ENCODE data around the gene CFAP97D1. TPM values are rescaled to one million over a fixed set of nuclear protein-coding genes. Genes with fewer than 3 reads are reported as not detected.

CFAP97D1 gene
- total RNA-seq, 2 experiments from 2014 or later = not detected

DNA sequence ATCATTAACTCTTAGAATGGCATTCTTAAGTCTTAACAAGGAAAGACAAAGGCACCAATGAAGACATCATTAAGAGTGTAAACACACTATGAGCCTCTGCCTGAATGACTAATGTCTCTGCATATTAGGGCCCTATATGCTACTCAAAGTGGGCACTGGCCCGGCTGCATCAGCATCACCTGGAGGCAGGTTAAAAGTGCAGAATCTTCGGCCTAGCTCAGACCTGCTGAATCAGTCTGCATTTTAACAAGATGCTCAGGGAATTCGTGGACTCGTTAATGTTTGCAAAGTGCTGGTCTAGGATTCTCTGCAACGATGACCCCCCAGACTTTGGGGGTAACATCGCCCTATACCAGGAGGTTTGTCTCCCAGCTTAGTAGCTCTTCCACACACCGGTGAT is 46.0 kb downstream of the CFAP97D1 start:
- Mint-ChIP-seq H3K4me3 (no peak overlapping the region), H3K4me1 (peaks cover 6% of the 10 kb centered on the region), H3K9me3 (ENCODE audit: low read depth) (no peaks in the 10 kb centered on the region), H3K27ac (no peak overlapping the region), H3K27me3 (peaks cover 16% of the 10 kb centered on the region), H3K36me3 (no peaks in the 10 kb centered on the region)
- CTCF ChIA-PET = interaction anchor here (0.8 to 1.0 kb wide), 2 partner anchors 20 to 128 kb away, joined by 3 read pairs; no protein-coding TSS in a partner anchor
- ATAC-seq (no peak), DNase-seq (no peak)

DNA sequence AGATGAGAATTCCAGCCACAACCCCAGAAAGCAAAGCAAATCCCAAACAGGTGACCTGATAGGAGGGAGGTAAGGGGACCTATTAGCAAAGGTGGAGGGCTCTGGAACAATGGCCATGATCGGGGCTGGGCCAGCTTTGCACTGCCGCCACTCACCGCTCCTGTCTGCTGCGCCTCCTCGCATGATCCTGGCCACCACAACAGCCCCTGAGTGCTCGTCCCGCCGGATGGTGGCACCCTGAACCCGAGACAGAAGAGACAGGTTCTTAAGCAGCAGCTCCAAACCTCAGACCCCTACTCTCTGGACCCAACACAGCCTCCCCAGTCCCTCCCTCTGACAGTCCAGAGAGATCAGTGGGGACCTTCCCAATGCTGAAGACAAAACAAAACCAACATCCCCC is 47.4 kb downstream of the CFAP97D1 start:
- ATAC-seq = no peak
- no peaks in the 10 kb centered on the region for H3K36me3 Mint-ChIP-seq
- H3K27ac Mint-ChIP-seq = no peak overlapping the region
- no peaks in the 10 kb centered on the region for H3K9me3 Mint-ChIP-seq (ENCODE audit: low read depth)
- peaks cover 29% of the 10 kb centered on the region for H3K27me3 Mint-ChIP-seq
- DNase-seq = no peak
- CTCF ChIA-PET = no interaction called here
- H3K4me3 Mint-ChIP-seq = no peak overlapping the region
- peaks cover 9% of the 10 kb centered on the region for H3K4me1 Mint-ChIP-seq

DNA sequence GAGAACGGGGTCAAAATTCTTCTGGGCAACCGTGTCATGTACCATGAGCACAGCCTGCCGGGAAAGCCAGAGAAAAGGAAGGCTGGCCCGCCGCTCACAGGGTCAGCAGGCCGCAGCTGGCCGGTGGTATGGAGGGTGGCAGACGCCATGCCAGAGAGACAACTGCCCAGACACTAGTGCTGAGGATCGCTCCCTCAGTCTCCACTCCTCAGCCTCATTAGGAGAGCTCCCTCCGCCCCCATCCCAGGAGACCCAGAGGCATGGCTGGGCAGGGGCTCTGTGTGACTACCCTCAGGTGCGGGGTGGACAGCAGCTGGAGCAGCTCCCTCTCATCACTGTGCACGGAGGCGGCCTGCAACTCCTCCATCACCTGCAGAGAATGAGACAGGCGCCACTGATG is 49.5 kb downstream of the CFAP97D1 start:
- CTCF ChIA-PET = interaction anchor here (1.5 kb wide), 1 partner anchor 17 kb away, joined by 6 read pairs; the partner anchor contains the start of gene CD300LG
- ATAC-seq (no peak), DNase-seq (no peak)
- H3K27ac Mint-ChIP-seq = no peak overlapping the region
- no peaks in the 10 kb centered on the region for H3K36me3 Mint-ChIP-seq
- H3K27me3 Mint-ChIP-seq = peaks cover 45% of the 10 kb centered on the region
- H3K4me3 Mint-ChIP-seq = no peak overlapping the region
- H3K9me3 Mint-ChIP-seq (ENCODE audit: low read depth) = no peaks in the 10 kb centered on the region
- H3K4me1 Mint-ChIP-seq = peaks cover 13% of the 10 kb centered on the region

DNA sequence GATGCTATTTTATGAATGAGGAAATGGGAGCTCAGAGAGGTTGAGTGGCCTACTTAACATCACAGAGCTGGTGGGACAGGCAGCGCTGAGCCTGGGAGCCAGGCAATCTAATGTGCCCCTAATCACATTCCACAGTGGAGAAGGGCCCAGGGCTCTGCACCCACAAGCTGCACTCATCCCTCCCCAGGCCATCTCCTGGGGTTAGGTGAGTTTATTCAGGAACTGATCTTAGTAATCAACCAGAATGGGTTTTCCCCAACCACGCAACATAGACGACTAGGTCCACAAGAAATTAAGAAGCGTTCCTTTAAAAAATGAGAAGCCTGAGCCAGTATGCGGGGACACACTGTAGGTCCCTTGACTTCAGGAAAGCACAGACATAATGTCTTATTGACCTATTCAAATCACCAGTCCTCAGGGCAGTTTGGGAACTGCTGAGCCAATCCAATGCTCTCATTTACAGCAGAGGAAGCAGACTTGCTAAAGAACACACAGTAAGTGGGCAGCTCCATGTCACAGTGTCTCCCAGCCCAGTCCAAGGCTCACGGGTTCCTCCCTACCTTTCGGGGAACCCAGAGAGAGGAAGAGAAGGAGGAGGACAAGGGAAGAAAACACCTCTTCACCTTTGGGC is 50.4 kb downstream of the CFAP97D1 start:
- H3K27ac Mint-ChIP-seq = no peak overlapping the region
- no peaks in the 10 kb centered on the region for H3K9me3 Mint-ChIP-seq (ENCODE audit: low read depth)
- H3K27me3 Mint-ChIP-seq = peaks cover 54% of the 10 kb centered on the region
- CTCF ChIA-PET = interaction anchor here (1.5 kb wide), 1 partner anchor 16 kb away, joined by 6 read pairs; the partner anchor contains the start of gene CD300LG
- no peaks in the 10 kb centered on the region for H3K36me3 Mint-ChIP-seq
- peaks cover 13% of the 10 kb centered on the region for H3K4me1 Mint-ChIP-seq
- no peak for DNase-seq
- no peak for ATAC-seq
- no peak overlapping the region for H3K4me3 Mint-ChIP-seq

DNA sequence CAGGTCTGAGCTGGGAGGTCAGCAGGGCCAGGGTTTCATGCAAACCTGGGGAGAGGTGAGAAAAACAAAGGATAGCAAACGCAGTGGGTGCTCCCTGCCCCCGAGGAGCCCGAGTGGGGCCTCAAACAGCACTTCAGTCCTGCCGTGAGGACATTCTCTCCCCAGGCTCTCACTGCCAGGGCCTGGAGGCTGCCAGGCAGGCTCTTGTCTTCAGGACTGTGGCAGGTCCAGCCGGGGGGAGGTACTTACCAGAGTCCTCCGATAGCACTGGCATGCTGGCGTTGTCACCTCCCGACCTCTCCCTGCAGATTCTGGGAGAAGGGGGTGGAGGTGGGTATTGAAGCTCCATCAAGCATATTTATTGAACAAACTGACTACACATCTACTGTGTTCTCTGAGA is 51.4 kb downstream of the CFAP97D1 start:
- CTCF ChIA-PET = interaction anchor here (1.3 kb wide), 1 partner anchor 14 kb away, joined by 7 read pairs; no protein-coding TSS in a partner anchor
- Mint-ChIP-seq H3K9me3 (ENCODE audit: low read depth) (no peaks in the 10 kb centered on the region), H3K27ac (no peak overlapping the region), H3K36me3 (no peaks in the 10 kb centered on the region), H3K4me1 (peaks cover 13% of the 10 kb centered on the region), H3K27me3 (peaks cover 61% of the 10 kb centered on the region), H3K4me3 (peak overlapping the region; percentile 14)
- DNase-seq (no peak), ATAC-seq (no peak)

DNA sequence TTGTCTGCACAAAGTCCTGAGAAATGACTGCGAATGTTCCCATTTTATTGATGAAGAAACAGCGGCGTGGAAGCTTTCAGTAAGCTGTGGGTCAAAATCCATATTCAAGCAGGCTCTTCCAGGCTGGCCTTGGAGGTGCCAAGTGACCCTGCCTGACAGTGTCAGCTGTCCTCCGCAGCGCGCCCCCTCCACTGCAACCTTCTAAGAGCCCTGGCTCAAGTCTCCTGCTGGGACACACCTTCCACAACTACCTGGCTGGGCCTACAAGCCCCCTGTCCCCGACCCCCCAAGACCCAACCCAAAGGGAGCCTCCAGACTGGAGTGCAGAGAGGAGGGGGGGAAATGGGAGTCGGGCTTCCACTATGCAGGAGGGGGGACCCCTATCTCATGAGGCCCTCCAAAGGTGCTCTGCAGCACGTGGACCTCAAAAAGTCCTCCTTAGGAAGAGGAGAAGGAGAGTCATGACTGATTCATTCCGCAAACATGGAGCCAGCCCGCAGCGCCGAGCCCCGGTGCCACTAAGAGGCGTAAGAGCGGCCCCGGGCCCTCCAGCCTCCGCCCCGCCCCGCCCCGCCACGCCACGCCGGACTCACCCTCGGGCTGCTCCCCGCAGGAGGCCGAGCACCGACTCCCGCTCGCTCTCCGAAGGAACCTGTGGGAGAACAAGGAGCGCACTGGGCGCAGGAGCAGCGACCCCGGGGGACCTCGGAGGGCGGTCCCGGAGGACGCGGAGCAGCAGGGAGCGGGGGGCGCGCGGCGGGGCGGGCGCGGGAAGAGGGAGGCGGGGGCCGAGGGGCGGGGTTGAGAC is 52.1 kb downstream of the CFAP97D1 start:
- CTCF ChIA-PET = interaction anchor here (1.3 kb wide), 1 partner anchor 14 kb away, joined by 7 read pairs; no protein-coding TSS in a partner anchor
- Mint-ChIP-seq H3K27ac (no peak overlapping the region), H3K4me3 (peak overlapping the region; percentile 14), H3K36me3 (no peaks in the 10 kb centered on the region), H3K9me3 (ENCODE audit: low read depth) (no peaks in the 10 kb centered on the region), H3K27me3 (peaks cover 63% of the 10 kb centered on the region), H3K4me1 (peaks cover 13% of the 10 kb centered on the region)
- peak; percentile 28 for ATAC-seq
- DNase-seq = no peak

DNA sequence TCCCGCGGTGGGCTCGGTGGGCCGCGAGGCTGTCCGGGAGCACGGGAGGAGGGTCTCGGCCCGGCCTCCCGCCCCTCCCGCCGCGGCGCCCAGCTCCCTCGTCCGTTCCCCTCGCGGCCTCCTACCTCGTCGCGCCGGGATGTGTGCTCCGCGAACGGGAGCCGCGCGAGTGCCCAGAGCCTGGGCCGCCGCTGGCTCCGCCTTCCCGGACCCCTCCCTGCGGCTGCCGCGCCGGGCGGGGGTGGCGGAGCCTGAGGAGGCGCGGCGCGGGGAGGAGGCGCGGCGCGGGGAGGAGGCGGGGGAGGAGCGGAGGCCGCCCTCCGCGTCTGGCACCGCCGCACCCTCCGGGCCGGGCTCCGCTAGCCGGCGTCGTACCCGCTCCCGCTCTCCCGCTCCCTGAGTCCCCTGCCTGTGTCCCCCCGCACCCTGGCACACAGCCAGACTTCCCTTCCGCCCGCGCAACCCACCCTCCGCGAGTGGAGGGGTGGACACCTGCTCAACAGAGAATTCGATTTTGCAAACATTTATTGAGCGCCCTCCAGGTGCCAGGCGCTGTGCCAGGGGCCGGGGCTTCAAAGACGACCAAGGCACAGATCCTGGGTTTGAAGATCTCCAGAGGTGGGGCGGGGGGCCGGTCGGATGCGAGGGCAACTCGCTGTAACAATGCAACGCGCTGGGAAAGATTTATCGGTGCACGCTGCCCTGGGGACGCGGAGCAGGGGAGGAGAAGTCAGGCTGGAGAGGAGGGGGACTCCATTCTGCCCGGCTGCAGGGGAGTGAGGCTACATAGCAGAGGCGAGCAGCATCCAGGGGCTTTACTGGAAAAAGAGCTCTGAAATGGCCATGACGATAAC is 53.0 kb downstream of the CFAP97D1 start, which contains the start of gene MPP3:
MPP3 (minus strand) TSS at position 171 of the 854 bp plus-strand sequence. CDS start 1,240 bp downstream, outside the sequence.
- CTCF ChIA-PET = interaction anchor here (1.6 kb wide), 1 partner anchor 13 kb away, joined by 7 read pairs; no protein-coding TSS in a partner anchor
- no peaks in the 10 kb centered on the region for H3K36me3 Mint-ChIP-seq
- DNase-seq (no peak), ATAC-seq (peak; percentile 78)
- H3K27me3 Mint-ChIP-seq = peaks cover 63% of the 10 kb centered on the region
- peak within 1 kb of the TSS; percentile 49 for H3K4me3 Mint-ChIP-seq
- H3K9me3 Mint-ChIP-seq (ENCODE audit: low read depth) = no peaks in the 10 kb centered on the region
- peaks cover 13% of the 10 kb centered on the region for H3K4me1 Mint-ChIP-seq
- H3K27ac Mint-ChIP-seq = no peak within 1 kb of the TSS

DNA sequence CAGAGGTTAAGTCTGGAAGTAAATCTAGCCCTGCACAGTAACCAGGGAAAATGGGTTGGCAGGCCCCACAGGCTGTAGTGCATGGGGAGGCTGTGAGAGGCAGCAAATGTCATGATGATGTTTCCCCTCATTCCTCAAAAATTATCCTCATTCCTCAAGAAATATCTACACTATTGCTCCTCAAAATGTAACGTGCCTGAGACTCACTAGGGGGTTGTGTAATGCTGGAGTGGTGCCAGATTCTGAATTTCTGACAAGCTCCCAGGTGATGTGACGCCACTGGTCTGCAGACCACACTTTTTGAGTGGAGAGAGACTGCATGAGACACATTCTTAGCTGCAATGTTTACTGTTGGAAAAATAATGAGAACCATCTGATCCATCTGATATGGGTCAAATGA is 53.9 kb downstream of the CFAP97D1 start:
- H3K9me3 Mint-ChIP-seq (ENCODE audit: low read depth) = no peaks in the 10 kb centered on the region
- H3K4me1 Mint-ChIP-seq = peaks cover 13% of the 10 kb centered on the region
- no peaks in the 10 kb centered on the region for H3K36me3 Mint-ChIP-seq
- no peak overlapping the region for H3K4me3 Mint-ChIP-seq
- CTCF ChIA-PET = interaction anchor here (1.6 kb wide), 1 partner anchor 12 kb away, joined by 7 read pairs; no protein-coding TSS in a partner anchor
- ATAC-seq = no peak
- no peak overlapping the region for H3K27ac Mint-ChIP-seq
- DNase-seq = no peak
- peaks cover 63% of the 10 kb centered on the region for H3K27me3 Mint-ChIP-seq

Other genes starting within 250 kb of the CFAP97D1 start
- 1 to 10 TPM in 1 of 2 experiments, under 1 TPM in 1; 0.82 to 1.9 TPM for gene ETV4, start 234.1 kb upstream of the CFAP97D1 start, total RNA-seq
- 1 to 10 TPM in 1 of 2 experiments, under 1 TPM in 1; 0.54 to 1.3 TPM for gene MEOX1, start 118.5 kb upstream of the CFAP97D1 start, total RNA-seq
- not detected for gene SOST, start 21.6 kb upstream of the CFAP97D1 start, total RNA-seq
- 1 to 10 TPM; 5.6 to 6.0 TPM for gene DUSP3, start 1.5 kb upstream of the CFAP97D1 start, total RNA-seq
- not detected for gene MPP3, start 52.7 kb downstream of the CFAP97D1 start, total RNA-seq
- not detected for gene CD300LG, start 66.7 kb downstream of the CFAP97D1 start, total RNA-seq
- gene MPP2, start 127.1 kb downstream of the CFAP97D1 start, total RNA-seq = under 1 TPM; 0.56 to 0.61 TPM
- gene PPY, start 162.0 kb downstream of the CFAP97D1 start, total RNA-seq = not detected
- not detected for gene PYY, start 173.5 kb downstream of the CFAP97D1 start, total RNA-seq
- gene NAGS, start 224.2 kb downstream of the CFAP97D1 start, total RNA-seq = under 1 TPM; 0.33 to 0.76 TPM
- gene TMEM101, start 234.5 kb downstream of the CFAP97D1 start, total RNA-seq = 10 to 100 TPM; 28.9 to 29.3 TPM

Measured in activated CD8-positive, alpha-beta memory T cell treated with anti-CD3 and anti-CD28 coated beads, Interleukin-2, amount 10 ng/mL, durations not matched to agents 7 days and 5 days (primary cell).